Right cardiac atrium (tissue), 5 donors: ENCODE results near the gene DOLK. TPM values are rescaled to one million over a fixed set of nuclear protein-coding genes. Genes with fewer than 3 reads are reported as not detected.
"Not testable (repeated sequence)": the region's sequence is repeated elsewhere in the genome, so short reads cannot be mapped to it uniquely, and the experiment has no call there.

Source experiments
- ATAC-seq, 2 donors: fragments of 200-7000 bp; cut with Tn5 transposase; one replicate each; pipeline versions ENCODE4 v1.8.0 to v1.9.1; 2020; ENCODE audit warnings: moderate library complexity in 2 of 2, mild to moderate bottlenecking in 1 of 2
- DNase-seq, 3 donors: peaks; one replicate each; pipeline ENCODE4 v3.0.0-alpha.2; 2020
- H3K27ac ChIP-seq: one replicate; pipeline ENCODE4 v1.5.1; 2013; ENCODE audit warnings: mild to moderate bottlenecking, low read length, control low read depth, moderate library complexity
- H3K27me3 ChIP-seq: one replicate; pipeline ENCODE4 v1.6.1; 2013; ENCODE audit not compliant: control insufficient read depth, insufficient read depth
- H3K4me1 ChIP-seq: one replicate; pipeline ENCODE4 v1.6.1; 2013; ENCODE audit warnings: low read length; ENCODE audit not compliant: control insufficient read depth, insufficient read depth
- H3K4me3 ChIP-seq: one replicate; pipeline ENCODE4 v1.5.1; 2013; ENCODE audit warnings: low read length, control low read depth
- H3K9me3 ChIP-seq: one replicate; pipeline ENCODE4 v1.6.1; 2013; ENCODE audit warnings: low read length; ENCODE audit not compliant: control insufficient read depth
- WGBS: extraction: QIAGEN DNeasy Blood & Tissue Kit; methylation state at CpG from one replicate; pipeline ENCODE4 v1.1.7; 2013; 5-methylcytosine and 5-hydroxymethylcytosine counted together
- intact Hi-C, 4 donors: fragments of 100-400 bp; cut with DNase I; formaldehyde crosslinking; loops; one replicate each; pipeline versions ENCODE4 v1.11.0 to v1.14.0; 2022 to 2023
- polyA plus RNA-seq: library from polyadenylated mRNA; stranded (reverse); fragments of 200-250 nt; gene quantifications from one replicate; pipeline ENCODE4 v1.2.3, GENCODE V29; 2013
- total RNA-seq, 4 donors: library from RNA; stranded (reverse); fragmentation: NEBNext Ultra II Directional; extraction: Animal tissue kit (Norgen Biotek cat#: 25700); gene quantifications; one replicate each; pipeline ENCODE4 v1.2.1, GENCODE V29; 2021
- donor health status: healthy with polysubstance abuse.
- donor health status: DM: no; HTN: yes; CAD: no.
- donor health status: DM: no; HTN: no; CAD: no.
- donor health status: DM: no; HTN: yes; CAD: no; lungs with severe emphysema.
- donor health status: DM: yes; HTN: yes; CAD: no.

The DOLK gene
- total and polyA plus RNA-seq, 5 donors = 9.6 to 11.8 (median 10.7) TPM

DNA sequence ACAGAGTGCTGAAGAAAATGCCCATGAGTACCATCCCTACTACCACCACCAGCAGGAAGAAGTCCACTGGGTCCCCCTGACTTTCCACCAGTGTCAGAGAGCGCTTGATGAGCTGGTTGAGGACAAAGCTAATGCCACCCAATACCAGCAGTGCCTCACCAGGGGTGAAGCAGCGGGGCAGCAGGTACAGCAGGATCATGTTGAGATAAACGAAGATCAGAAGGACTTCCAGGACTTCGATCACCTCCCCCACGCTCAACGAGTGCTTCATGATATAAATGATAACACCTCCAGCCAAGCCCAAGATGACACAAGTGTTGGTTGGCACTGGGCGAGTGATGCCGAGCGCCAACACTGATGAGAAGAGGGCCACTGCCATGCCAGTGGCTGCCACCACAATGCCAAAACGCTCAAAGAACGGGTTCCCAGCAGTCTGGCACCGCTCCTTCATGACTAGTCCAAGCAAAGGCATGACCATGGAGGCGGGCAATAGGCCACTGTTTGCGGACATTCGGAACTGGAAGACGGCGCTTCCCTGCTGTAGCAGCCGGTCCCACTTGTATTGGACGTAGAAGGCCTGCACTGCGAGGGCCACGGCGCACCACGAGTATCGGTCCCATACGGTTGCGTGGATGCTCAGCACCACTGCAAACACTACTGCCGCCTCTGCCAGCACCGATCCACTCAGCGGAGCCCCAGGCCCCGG, 679 bp downstream of the DOLK start:
- H3K4me1 ChIP-seq = peaks cover 7% of the 10 kb centered on the region
- DNase-seq (peak in 1 of 3 donors; percentile 74), ATAC-seq (peak; percentile 27 to 31)
- no peaks in the 10 kb centered on the region for H3K27me3 ChIP-seq
- intact Hi-C loops = no loop called here
- H3K27ac ChIP-seq = peak overlapping the region; percentile 77
- 23% methylated on average over 30 of the region's 30 CpGs for WGBS
- peak overlapping the region; percentile 57 for H3K4me3 ChIP-seq
- H3K9me3 ChIP-seq = no peaks in the 10 kb centered on the region

GRCh38 chr9:128945798-128946501, 1.5 kb downstream of the DOLK start:
- intact Hi-C loops = no loop called here
- Histone ChIP-seq H3K4me3 (no peak overlapping the region), H3K4me1 (peaks cover 7% of the 10 kb centered on the region), H3K9me3 (no peaks in the 10 kb centered on the region), H3K27ac (no peak overlapping the region), H3K27me3 (no peaks in the 10 kb centered on the region)
- ATAC-seq (no peak), DNase-seq (no peak)
- WGBS = 96% methylated on average over 19 of the region's 19 CpGs

DNA sequence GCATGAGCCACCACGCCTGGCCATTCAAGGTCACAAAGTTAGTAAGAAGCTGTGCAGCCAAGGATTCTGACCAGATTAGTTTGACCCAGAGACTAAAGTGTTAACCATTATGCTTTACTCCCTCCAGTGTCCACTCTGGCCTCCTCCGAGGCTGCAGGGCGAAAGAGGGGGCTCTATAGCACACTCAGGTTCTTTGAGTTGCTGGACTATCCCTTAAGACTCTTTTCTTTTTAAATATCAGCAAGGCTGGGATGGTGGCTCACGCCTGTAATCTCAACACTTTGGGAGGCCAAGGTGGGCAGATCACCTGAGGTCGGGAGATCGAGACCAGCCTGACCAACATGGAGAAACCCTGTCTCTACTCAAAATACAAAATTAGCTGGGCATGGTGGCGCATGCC, 2.4 kb downstream of the DOLK start:
- H3K4me3 ChIP-seq, H3K9me3 ChIP-seq, H3K27ac ChIP-seq, H3K4me1 ChIP-seq, intact Hi-C loops, H3K27me3 ChIP-seq, DNase-seq, ATAC-seq: not testable (repeated sequence)
- 88% methylated on average over 7 of the region's 7 CpGs for WGBS

- intact Hi-C loops = no loop called here
- Histone ChIP-seq H3K9me3 (no peaks in the 10 kb centered on the region), H3K27ac (no peak overlapping the region), H3K4me3 (no peak overlapping the region), H3K27me3 (no peaks in the 10 kb centered on the region), H3K4me1 (peaks cover 7% of the 10 kb centered on the region)
- DNase-seq (no peak), ATAC-seq (no peak)
- WGBS = 87% methylated on average over 7 of the region's 7 CpGs
These were observed 3.4 kb downstream of the DOLK start for GRCh38 chr9:128943832-128944620.

- no peak overlapping the region for H3K27ac ChIP-seq
- H3K4me3 ChIP-seq = no peak overlapping the region
- intact Hi-C loops = no loop called here
- peaks cover under 1% of the 10 kb centered on the region for H3K4me1 ChIP-seq
- H3K9me3 ChIP-seq = no peaks in the 10 kb centered on the region
- ATAC-seq (no peak), DNase-seq (no peak)
- WGBS = 80% methylated on average over 12 of the region's 12 CpGs
- no peaks in the 10 kb centered on the region for H3K27me3 ChIP-seq
These were observed 6.3 kb downstream of the DOLK start for GRCh38 chr9:128940946-128941755.

- Histone ChIP-seq H3K27ac (no peak overlapping the region), H3K9me3 (no peaks in the 10 kb centered on the region), H3K27me3 (no peaks in the 10 kb centered on the region), H3K4me3 (no peak overlapping the region), H3K4me1 (no peaks in the 10 kb centered on the region)
- WGBS = 59% methylated on average over 15 of the region's 15 CpGs
- DNase-seq (peak in 1 of 3 donors; percentile 73), ATAC-seq (peak; percentile 28 to 45)
- intact Hi-C loops = no loop called here
These were observed 7.0 kb downstream of the DOLK start for GRCh38 chr9:128940271-128940921.

- Histone ChIP-seq H3K27me3 (no peaks in the 10 kb centered on the region), H3K27ac (no peak overlapping the region), H3K9me3 (no peaks in the 10 kb centered on the region), H3K4me3 (no peak overlapping the region), H3K4me1 (no peaks in the 10 kb centered on the region)
- no peak for DNase-seq
- WGBS = 93% methylated on average over 9 of the region's 9 CpGs
- intact Hi-C loops = no loop called here
- ATAC-seq = no peak
These were observed 9.9 kb downstream of the DOLK start for GRCh38 chr9:128937310-128938165.

DNA sequence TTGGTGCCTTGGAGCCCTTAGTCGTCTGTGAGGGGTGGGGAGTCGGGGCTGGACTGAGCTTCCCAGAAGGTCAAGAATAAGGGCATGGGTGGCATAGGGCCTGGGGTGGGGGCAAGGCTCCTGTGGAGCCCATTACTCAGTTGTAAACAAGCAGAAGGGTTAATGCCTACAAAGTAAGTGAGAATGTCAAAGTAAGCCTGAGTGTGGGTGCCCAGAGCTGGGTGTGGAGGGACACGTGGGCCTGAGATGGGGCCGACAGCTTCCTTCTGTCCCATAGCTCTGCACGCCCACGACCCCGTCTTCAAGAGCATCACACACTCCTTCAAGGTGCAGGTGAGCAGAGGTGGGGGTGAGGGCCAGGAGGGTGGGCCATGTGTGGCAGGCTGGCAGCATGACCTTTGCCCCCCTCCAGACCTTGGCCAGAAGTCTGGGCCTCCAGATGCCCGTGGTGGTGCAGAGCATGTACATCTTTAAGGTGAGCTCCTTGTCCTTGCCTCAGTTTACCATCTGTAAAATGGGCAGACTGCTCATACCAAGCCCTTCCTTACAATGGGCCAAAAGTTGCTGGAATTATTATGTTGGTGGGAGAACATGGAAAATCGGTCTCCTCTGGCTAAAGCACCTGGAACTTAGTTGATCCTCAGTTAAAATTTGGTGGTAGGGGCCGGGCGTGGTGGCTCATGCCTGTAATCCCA, 11.1 kb downstream of the DOLK start:
- intact Hi-C loops = no loop called here
- Histone ChIP-seq H3K27ac (no peak overlapping the region), H3K9me3 (no peaks in the 10 kb centered on the region), H3K27me3 (no peaks in the 10 kb centered on the region), H3K4me1 (no peaks in the 10 kb centered on the region), H3K4me3 (no peak overlapping the region)
- ATAC-seq (no peak), DNase-seq (peak in 1 of 3 donors; percentile 18)
- 88% methylated on average over 11 of the region's 11 CpGs for WGBS

GRCh38 chr9:128933731-128934130, 13.7 kb downstream of the DOLK start:
- 83% methylated on average over 5 of the region's 5 CpGs for WGBS
- DNase-seq (no peak), ATAC-seq (no peak)
- H3K27ac ChIP-seq = no peak overlapping the region
- no peaks in the 10 kb centered on the region for H3K9me3 ChIP-seq
- intact Hi-C loops = no loop called here
- H3K27me3 ChIP-seq = no peaks in the 10 kb centered on the region
- no peaks in the 10 kb centered on the region for H3K4me1 ChIP-seq
- no peak overlapping the region for H3K4me3 ChIP-seq
